Hepatocyte (in vitro differentiated cells): ENCODE measurements around the gene AOPEP.

Experiments used
- EZH2 ChIP-seq: fragments of 200-600 bp; sonication (generic); IDR thresholded peaks from 2 replicates; pipeline ENCODE4 v1.6.1; 2016; ENCODE audit warnings: antibody characterized with exemption, mild to moderate bottlenecking, borderline replicate concordance
- TF ChIP-seq, protein P1 (sequence below): fragments of 200-600 bp; sonication (generic); IDR thresholded peaks from 2 replicates; pipeline ENCODE4 v1.5.1; 2016; ENCODE audit warnings: antibody characterized with exemption, mild to moderate bottlenecking; ENCODE audit not compliant: poor library complexity

DNA sequence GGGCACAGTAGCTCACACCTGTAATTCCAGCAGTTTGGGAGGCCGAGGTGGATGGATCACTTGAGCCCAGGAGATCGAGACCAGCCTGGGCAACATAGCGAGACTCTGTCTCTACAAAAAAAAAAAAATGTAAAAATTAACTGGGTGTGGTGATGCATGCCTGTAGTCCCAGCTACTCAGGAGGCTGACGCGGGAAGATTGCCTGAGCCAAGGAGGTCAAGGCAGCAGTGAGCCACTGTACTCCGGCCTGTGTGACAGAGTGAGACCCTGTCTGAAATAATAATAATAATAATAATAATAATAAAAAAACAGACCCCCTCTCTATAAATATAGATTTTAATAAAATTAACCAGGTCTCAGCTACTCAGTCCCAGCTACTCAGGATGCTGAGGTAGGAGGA is 179.7 kb downstream of the AOPEP start:
- TF ChIP-seq, protein P1, sequence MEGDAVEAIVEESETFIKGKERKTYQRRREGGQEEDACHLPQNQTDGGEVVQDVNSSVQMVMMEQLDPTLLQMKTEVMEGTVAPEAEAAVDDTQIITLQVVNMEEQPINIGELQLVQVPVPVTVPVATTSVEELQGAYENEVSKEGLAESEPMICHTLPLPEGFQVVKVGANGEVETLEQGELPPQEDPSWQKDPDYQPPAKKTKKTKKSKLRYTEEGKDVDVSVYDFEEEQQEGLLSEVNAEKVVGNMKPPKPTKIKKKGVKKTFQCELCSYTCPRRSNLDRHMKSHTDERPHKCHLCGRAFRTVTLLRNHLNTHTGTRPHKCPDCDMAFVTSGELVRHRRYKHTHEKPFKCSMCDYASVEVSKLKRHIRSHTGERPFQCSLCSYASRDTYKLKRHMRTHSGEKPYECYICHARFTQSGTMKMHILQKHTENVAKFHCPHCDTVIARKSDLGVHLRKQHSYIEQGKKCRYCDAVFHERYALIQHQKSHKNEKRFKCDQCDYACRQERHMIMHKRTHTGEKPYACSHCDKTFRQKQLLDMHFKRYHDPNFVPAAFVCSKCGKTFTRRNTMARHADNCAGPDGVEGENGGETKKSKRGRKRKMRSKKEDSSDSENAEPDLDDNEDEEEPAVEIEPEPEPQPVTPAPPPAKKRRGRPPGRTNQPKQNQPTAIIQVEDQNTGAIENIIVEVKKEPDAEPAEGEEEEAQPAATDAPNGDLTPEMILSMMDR, result no peak
- TF ChIP-seq EZH2, result no peak
